GM21381 (cell line): ENCODE results near the gene CHAMP1.

ENCODE experiments used
- ATAC-seq: cut with Tn5 transposase; IDR thresholded peaks from one replicate; pipeline ENCODE4 v1.9.1; 2021; ENCODE audit warnings: mild to moderate bottlenecking, moderate library complexity; ENCODE audit not compliant: unreplicated experiment

The CHAMP1 gene

DNA sequence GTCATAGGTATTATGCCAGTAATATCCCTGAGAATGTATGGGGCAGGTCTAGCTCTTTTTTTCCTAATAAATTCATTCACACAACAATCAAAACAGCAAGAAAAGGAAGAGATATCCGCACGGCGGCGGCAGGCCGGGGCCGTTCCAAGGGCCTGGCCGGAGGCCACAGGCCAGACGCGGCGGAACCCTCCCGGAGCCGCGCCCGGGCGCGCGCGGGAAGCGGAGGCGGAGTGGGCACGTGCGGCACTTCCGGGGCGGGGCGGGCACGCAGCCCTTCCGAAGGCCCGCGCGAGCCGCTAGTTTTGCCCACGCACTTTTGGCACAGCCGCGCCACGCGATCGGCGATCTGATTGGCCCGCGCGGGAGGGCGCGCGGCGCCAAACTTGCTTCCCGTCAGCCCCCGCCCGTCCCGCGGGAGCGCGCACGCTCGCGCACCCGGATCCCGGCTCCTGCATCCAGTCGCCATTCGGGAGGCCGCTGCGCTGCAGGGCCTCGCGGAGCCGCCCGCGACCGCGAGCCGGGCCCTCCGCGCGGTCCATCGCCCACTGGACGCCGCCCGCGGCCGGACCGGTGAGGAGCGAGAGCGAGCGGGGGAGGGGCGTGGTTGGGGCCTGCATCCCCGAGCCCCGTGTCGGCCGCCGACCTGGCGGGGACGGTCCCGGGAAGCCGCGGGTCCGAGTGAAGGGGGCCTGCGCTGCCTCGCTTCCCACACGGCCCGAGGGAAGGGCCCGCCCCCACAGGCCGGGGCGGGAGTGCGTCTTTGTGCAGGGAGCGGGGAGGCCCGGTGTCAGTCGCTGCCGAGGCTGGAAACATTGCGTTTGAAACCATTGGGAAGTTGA, at the start of gene CHAMP1:
Gene CHAMP1, plus strand, starts transcription at position 430 of the 839 bp plus-strand sequence. CDS start 9,340 bp downstream, outside the sequence.
- peak; percentile 86 for ATAC-seq

DNA sequence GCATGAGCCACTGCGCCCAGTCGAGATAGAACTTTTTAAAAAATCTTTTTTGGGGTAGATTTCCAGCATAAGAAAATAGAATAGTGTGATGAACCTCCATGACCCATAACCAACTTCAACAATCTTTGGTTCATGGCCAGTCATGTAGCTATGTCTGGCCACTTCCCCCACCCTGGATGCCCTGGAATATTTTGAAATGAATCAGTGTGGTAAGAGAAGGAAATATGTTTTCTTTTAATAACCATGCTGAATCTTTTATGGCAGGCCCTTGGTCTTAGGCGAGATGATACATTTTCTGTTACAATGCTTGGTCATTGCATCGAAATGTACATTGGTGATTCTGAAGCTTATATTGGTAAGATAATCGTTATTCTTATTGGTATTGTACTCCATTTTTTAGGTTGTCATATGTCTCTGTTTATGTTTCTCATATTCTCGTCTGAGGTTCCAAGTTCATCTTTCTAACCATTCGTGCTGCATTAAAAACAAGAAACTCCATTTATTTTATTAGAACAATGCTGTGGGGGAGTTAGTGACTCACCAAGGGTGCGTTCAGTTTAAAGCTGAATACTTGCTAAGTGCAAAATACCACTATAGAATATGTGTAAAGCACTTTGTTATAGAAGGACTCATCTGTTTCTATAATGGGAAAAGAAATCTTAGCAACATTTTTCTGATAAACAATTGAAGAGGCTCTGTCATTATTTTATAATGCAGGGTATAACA, 49.3 kb upstream of the CHAMP1 start:
- ATAC-seq = no peak

- no peak for ATAC-seq
These were observed 48.1 kb upstream of the CHAMP1 start for GRCh38 chr13:114266241-114266640.

DNA sequence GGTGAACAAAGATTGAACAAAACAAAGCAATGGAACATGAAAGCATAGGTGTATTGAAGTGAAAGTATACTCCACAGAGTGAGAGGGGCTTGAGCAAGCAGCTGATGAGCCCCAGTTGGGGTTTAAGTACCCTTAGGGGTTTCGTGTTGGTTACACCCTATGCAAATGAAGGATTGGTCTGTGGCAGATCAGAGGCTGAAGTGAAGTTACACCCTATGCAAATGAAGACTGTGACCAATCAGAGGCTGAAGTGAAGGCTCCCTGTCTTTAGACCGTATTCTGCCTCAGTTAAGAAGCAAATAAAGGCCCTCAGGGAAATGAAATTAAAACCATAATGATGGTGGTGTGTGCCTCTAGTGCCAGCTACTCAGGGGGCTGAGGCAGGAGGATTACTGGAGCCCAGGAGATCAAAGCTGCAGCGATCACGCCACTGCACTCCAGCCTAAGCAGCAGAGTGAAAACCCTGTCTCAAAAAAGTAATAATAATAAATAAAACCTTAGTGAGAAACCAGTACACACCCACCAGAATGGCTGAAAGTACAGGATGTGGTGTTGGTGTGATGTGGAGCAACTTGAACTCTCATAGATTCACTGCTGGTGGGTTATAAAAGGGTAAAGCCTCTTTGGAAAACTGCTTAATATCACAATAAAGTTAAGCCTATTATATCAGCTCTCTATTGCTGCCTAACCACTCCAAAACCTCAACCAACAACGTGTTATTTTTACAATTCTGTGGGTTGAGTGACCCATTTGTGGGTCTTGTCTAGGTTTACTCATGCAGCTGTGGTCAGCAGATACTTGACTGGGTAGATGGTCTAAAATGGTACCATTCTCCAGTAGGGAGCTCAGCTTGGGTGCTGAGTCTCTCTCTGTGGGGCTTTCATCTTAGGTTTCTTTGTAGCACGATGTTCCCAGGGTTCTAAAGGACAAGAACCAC, 45.7 kb upstream of the CHAMP1 start:
- ATAC-seq = no peak

GRCh38 chr13:114269281-114269770, 45.0 kb upstream of the CHAMP1 start:
- no peak for ATAC-seq

DNA sequence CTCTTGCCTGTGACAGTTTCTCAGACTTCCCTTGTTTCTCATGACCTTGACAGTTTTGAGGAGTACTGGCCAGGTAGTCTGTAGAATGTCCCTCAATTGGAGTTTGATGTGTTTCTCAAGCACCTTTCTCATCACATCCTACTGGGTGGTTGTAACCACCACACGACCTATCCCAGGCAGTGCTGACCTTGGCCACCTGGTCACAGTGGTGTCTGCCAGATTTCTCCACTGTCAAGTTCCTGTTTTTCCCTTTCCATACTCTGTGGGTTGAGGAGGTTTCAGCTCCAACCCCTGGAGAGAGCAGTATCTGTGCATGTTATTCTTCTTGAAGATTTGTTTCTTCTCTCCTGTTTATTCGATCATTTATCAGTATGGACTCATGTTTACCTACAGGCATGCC, 41.3 kb upstream of the CHAMP1 start:
- no peak for ATAC-seq

GRCh38 chr13:114275304-114275703, 39.0 kb upstream of the CHAMP1 start:
- ATAC-seq = no peak

- no peak for ATAC-seq
These were observed 35.2 kb upstream of the CHAMP1 start for GRCh38 chr13:114279146-114279545.

DNA sequence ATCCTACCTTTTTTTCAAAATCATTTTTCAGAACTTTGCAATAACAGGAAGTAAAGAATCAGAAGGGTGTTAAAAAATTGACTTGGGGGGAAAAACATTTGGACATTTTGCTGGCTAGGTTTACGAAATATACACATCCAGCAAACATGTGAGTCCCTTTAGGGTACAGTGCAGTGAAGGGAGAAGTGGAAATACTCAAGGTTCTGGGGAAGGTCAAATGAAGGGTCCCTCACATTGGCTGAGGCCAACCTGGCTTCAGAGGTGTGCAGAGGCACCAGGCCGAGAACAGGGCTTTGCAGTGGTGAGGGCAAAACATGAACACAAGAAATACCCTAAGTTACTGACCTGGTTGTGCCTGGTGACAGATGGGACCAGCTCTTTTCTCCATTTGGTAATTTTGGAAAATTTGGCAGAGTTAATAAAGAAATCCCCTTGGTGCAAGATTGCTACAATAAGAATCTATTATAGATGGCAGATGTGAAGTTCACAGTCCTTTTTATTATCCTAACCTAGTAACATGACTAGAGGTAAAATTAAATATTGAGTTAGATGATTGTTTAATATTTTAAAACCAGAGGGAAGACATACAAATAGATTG, 34.4 kb upstream of the CHAMP1 start:
- ATAC-seq = no peak

DNA sequence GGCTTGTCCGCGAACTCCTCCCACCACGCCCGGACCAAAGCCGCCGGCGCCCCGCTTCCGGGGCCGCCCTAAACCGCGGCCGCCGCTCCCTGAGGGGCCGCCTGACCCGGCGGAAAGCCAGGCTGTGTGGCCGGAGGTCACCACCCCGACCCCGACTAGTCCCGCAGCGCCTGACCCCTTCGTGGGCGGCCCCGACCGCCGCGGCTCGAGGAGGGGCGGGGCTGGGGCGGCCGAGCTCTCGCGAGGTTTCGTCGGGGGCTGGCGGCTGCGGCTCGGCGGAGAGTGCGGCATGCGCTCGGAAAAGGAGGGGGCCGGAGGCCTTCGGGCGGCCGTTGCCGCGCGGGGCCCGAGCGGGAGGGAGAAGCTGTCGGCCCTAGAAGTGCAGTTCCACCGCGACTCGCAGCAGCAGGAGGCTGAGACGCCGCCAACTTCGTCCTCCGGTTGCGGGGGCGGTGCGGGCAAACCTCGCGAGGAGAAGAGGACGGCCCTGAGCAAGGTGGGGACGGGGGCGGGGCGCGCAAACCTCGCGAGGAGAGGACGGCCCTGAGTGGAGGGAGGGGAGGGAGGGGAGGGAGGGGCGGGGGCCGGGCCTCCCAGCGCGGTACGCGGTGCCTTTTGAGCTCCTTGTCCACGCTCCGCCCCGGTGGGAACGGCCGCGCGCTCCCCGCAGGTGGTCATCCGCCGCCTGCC, 32.8 kb upstream of the CHAMP1 start, which contains the start of gene UPF3A:
Gene UPF3A, plus strand, starts transcription at position 251 of the 690 bp plus-strand sequence. Its CDS starts 39 bp downstream, at position 290.
- peak; percentile 69 for ATAC-seq

GRCh38 chr13:114282041-114282670, 32.1 kb upstream of the CHAMP1 start:
- peak; percentile 42 for ATAC-seq

GRCh38 chr13:114283576-114283975, 30.7 kb upstream of the CHAMP1 start:
- ATAC-seq = no peak

GRCh38 chr13:114284680-114285079, 29.6 kb upstream of the CHAMP1 start:
- ATAC-seq = no peak

GRCh38 chr13:114285166-114285808, 29.0 kb upstream of the CHAMP1 start:
- no peak for ATAC-seq

DNA sequence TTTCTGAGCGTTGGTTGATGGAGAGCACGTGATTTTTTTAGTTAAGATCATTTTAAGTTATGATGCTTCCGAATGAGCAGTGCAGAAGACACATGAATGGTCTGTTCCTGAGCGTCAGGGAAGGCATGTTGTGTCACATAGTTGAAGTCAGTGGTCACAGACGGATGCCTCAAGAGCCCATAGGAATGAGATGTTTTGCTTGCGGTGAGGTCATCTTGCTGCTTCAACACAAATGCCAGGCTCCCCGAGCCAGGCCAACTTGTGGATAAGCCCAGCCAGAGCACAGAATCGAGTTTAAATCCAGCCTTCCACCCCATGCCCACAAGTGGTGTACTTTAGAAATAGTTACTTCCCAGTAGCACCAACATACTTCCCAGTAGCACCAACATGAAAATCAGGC, 27.5 kb upstream of the CHAMP1 start:
- ATAC-seq = no peak

DNA sequence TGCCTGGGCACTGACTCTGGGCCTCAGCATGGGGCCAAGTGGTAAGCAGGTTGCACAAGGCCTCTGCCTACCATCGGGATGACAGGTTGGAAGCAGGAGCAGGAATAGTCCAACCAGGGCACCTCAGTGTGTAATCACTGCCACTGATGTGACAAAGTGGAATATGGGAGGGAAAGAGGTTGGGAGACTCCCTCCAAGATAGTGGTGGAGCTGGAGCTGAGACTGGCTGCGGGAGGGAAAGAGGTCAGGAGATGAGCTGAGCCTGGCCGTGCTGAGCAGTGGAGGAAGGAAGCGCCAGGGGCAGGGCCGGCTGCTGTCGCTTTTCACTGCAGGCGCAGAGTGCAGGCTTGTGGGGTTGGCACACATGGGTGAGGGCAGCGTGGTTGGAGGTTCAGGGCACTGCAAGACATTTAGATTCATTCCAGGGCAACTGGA, 26.1 kb upstream of the CHAMP1 start:
- ATAC-seq = no peak

GRCh38 chr13:114296448-114296847, 17.9 kb upstream of the CHAMP1 start:
- ATAC-seq = no peak

- no peak for ATAC-seq
These were observed 17.4 kb upstream of the CHAMP1 start for GRCh38 chr13:114296902-114297301.

- no peak for ATAC-seq
These were observed 15.4 kb upstream of the CHAMP1 start for GRCh38 chr13:114298866-114299265.
